WTC11 (cell line): Measurements from ENCODE around the gene RETREG1. TPM values are rescaled to one million over a fixed set of nuclear protein-coding genes. Genes with fewer than 3 reads are reported as not detected.

Experiments
- ATAC-seq: fragments of 200-7000 bp; cut with Tn5 transposase; 2 replicates; pipeline ENCODE4 v1.10.0; 2021; ENCODE audit warnings: mild to moderate bottlenecking, moderate library complexity
- CTCF ChIA-PET: fragments of 300-600 bp; sonication (Branson Sonifier 250); formaldehyde crosslinking; loops from one replicate; lab custom pipeline; 2021; ENCODE audit warnings: antibody characterized with exemption; lab: Charles Lee
- POLR2A ChIA-PET: fragments of 350-600 bp; sonication (Branson Sonifier 250); formaldehyde crosslinking; loops from one replicate; lab custom pipeline; 2021; ENCODE audit warnings: antibody characterized with exemption; lab: Charles Lee
- DNase-seq: peaks from one replicate; pipeline ENCODE4 v3.0.0; 2021; ENCODE audit warnings: low spot score
- H3K27ac Mint-ChIP-seq: 2 replicates; pipeline ENCODE4 v1.8.0; 2021; ENCODE audit warnings: mixed read lengths
- H3K27me3 Mint-ChIP-seq: 2 replicates; pipeline ENCODE4 v1.8.0; 2021; ENCODE audit warnings: low read depth, mild to moderate bottlenecking, moderate library complexity, mixed read lengths
- H3K36me3 Mint-ChIP-seq: 2 replicates; pipeline ENCODE4 v1.8.0; 2021; ENCODE audit warnings: mixed read lengths
- H3K4me1 Mint-ChIP-seq: 2 replicates; pipeline ENCODE4 v1.8.0; 2022; ENCODE audit warnings: mixed read lengths
- H3K4me3 Mint-ChIP-seq: 2 replicates; pipeline ENCODE4 v1.8.0; 2021; ENCODE audit warnings: mild to moderate bottlenecking, moderate library complexity, mixed read lengths
- H3K9me3 Mint-ChIP-seq: 2 replicates; pipeline ENCODE4 v1.8.0; 2021; ENCODE audit warnings: mixed read lengths
- AFF4 ChIP-seq: sonication (generic); formaldehyde crosslinking; IDR thresholded peaks from 2 replicates; pipeline ENCODE4 v1.8.1; 2023; ENCODE audit warnings: mild to moderate bottlenecking, missing genetic modification reagents, borderline replicate concordance
- AR ChIP-seq: fragments of 250-450 bp; sonication (Bioruptor Pico); IDR thresholded peaks from 2 replicates; pipeline ENCODE4 v1.9.0; 2021; ENCODE audit warnings: mild to moderate bottlenecking
- ATF6 ChIP-seq: sonication (generic); formaldehyde crosslinking; IDR thresholded peaks from 2 replicates; pipeline ENCODE4 v1.8.1; 2023; ENCODE audit warnings: mild to moderate bottlenecking, missing genetic modification reagents
- ELF4 ChIP-seq: sonication (generic); formaldehyde crosslinking; IDR thresholded peaks from 2 replicates; pipeline ENCODE4 v1.8.1; 2022; ENCODE audit warnings: low read depth, mild to moderate bottlenecking, moderate library complexity, missing genetic modification reagents
- EMX1 ChIP-seq: fragments of 250-450 bp; sonication (Bioruptor Pico); IDR thresholded peaks from 2 replicates; pipeline ENCODE4 v1.8.0; 2021; ENCODE audit warnings: mild to moderate bottlenecking
- FOXP4 ChIP-seq: sonication (generic); formaldehyde crosslinking; IDR thresholded peaks from 2 replicates; pipeline ENCODE4 v1.8.0; 2022; ENCODE audit warnings: mild to moderate bottlenecking, missing genetic modification reagents
- GTF2I ChIP-seq: fragments of 250-450 bp; sonication (Bioruptor Pico); conservative IDR thresholded peaks from 2 replicates; pipeline ENCODE4 v1.4.0; 2021; ENCODE audit warnings: mild to moderate bottlenecking
- HMGA2 ChIP-seq: fragments of 250-450 bp; sonication (Bioruptor Pico); IDR thresholded peaks from 2 replicates; pipeline ENCODE4 v1.4.0; 2021; ENCODE audit warnings: mild to moderate bottlenecking, moderate library complexity
- JUN ChIP-seq: sonication (generic); formaldehyde crosslinking; IDR thresholded peaks from 2 replicates; pipeline ENCODE4 v1.8.0; 2023; ENCODE audit warnings: mild to moderate bottlenecking, missing genetic modification reagents
- KAT7 ChIP-seq: sonication (generic); formaldehyde crosslinking; IDR thresholded peaks from 2 replicates; pipeline ENCODE4 v1.8.1; 2023; ENCODE audit warnings: missing genetic modification reagents, mild to moderate bottlenecking, borderline replicate concordance
- MXD4 ChIP-seq: fragments of 250-450 bp; sonication (Bioruptor Pico); IDR thresholded peaks from 2 replicates; pipeline ENCODE4 v1.8.0; 2021; ENCODE audit warnings: mild to moderate bottlenecking, moderate library complexity, borderline replicate concordance
- NR1H2 ChIP-seq: sonication (generic); formaldehyde crosslinking; IDR thresholded peaks from 2 replicates; pipeline ENCODE4 v1.9.0; 2021; ENCODE audit warnings: mild to moderate bottlenecking, moderate library complexity, missing genetic modification reagents
- OVOL2 ChIP-seq: fragments of 250-450 bp; sonication (Bioruptor Pico); IDR thresholded peaks from 2 replicates; pipeline ENCODE4 v1.9.0; 2021; ENCODE audit warnings: mild to moderate bottlenecking, borderline replicate concordance
- PREB ChIP-seq: sonication (generic); formaldehyde crosslinking; IDR thresholded peaks from 2 replicates; pipeline ENCODE4 v1.8.1; 2022; ENCODE audit warnings: mild to moderate bottlenecking, missing genetic modification reagents, moderate library complexity, borderline replicate concordance
- RELA ChIP-seq: sonication (generic); formaldehyde crosslinking; IDR thresholded peaks from 2 replicates; pipeline ENCODE4 v1.8.1; 2022; ENCODE audit warnings: missing genetic modification reagents, mild to moderate bottlenecking, borderline replicate concordance
- SP1 ChIP-seq: sonication (generic); formaldehyde crosslinking; conservative IDR thresholded peaks from 2 replicates; pipeline ENCODE4 v1.8.1; 2022; ENCODE audit warnings: missing genetic modification reagents
- TEAD1 ChIP-seq: sonication (generic); formaldehyde crosslinking; IDR thresholded peaks from 2 replicates; pipeline ENCODE4 v1.8.0; 2022; ENCODE audit warnings: mild to moderate bottlenecking, missing genetic modification reagents
- USF2 ChIP-seq: sonication (generic); formaldehyde crosslinking; IDR thresholded peaks from 2 replicates; pipeline ENCODE4 v1.8.1; 2023; ENCODE audit warnings: mild to moderate bottlenecking, missing genetic modification reagents, moderate library complexity
- ZBTB21 ChIP-seq: sonication (generic); formaldehyde crosslinking; IDR thresholded peaks from 2 replicates; pipeline ENCODE4 v1.8.1; 2023; ENCODE audit warnings: mild to moderate bottlenecking, missing genetic modification reagents, borderline replicate concordance
- ZBTB43 ChIP-seq: sonication (generic); formaldehyde crosslinking; IDR thresholded peaks from 2 replicates; pipeline ENCODE4 v1.8.1; 2023; ENCODE audit warnings: mild to moderate bottlenecking, missing genetic modification reagents
- ZNF423 ChIP-seq: fragments of 250-450 bp; sonication (Bioruptor Pico); IDR thresholded peaks from 2 replicates; pipeline ENCODE4 v2.1.2; 2022; ENCODE audit warnings: mild to moderate bottlenecking, moderate library complexity
- total RNA-seq: library from RNA; stranded (reverse); gene quantifications from 3 replicates; pipeline ENCODE4 v1.2.3, GENCODE V29; 2021

Gene RETREG1
- total RNA-seq, 1 experiment from 2014 or later = 2.2 TPM

GRCh38 chr5:16500024-16500423 lies 116.8 kb downstream of the RETREG1 start (continued):
- TF ChIP-seq AFF4 (CRISPR knock-in tag) (no peak), PREB (no peak), ZBTB43 (CRISPR knock-in tag) (no peak), GTF2I (CRISPR knock-in tag) (no peak), HMGA2 (no peak), OVOL2 (CRISPR knock-in tag) (no peak), KAT7 (CRISPR knock-in tag) (no peak), RELA (CRISPR knock-in tag) (no peak)

- Mint-ChIP-seq H3K27ac (no peak overlapping the region), H3K36me3 (peaks cover 27% of the 10 kb centered on the region), H3K4me3 (no peak overlapping the region), H3K9me3 (peaks cover 46% of the 10 kb centered on the region), H3K4me1 (no peaks in the 10 kb centered on the region), H3K27me3 (no peaks in the 10 kb centered on the region; the same call in 1 of the 2 replicates)
- no peak for DNase-seq
- TF ChIP-seq TEAD1 = no peak
- no peak for TF ChIP-seq SP1 (CRISPR knock-in tag)
- no peak for TF ChIP-seq JUN
- TF ChIP-seq ZBTB21 = no peak
- POLR2A ChIA-PET = no interaction called here
- CTCF ChIA-PET = no interaction called here
- no peak for ATAC-seq
Measured at GRCh38 chr5:16497546-16497945, 119.3 kb downstream of the RETREG1 start.

- ChIA-PET CTCF (no interaction called here), POLR2A (no interaction called here)
- H3K27ac Mint-ChIP-seq = no peak overlapping the region
- no peaks in the 10 kb centered on the region for H3K4me1 Mint-ChIP-seq
- H3K36me3 Mint-ChIP-seq = peaks cover 27% of the 10 kb centered on the region
- H3K27me3 Mint-ChIP-seq = no peaks in the 10 kb centered on the region; the same call in none of the 2 replicates
- peaks cover 46% of the 10 kb centered on the region for H3K9me3 Mint-ChIP-seq
- no peak overlapping the region for H3K4me3 Mint-ChIP-seq
- no peak for ATAC-seq
- no peak for DNase-seq
- TF ChIP-seq ATF6 (no peak), SP1 (CRISPR knock-in tag) (no peak), AR (CRISPR knock-in tag) (no peak), FOXP4 (CRISPR knock-in tag) (no peak), ZNF423 (CRISPR knock-in tag) (no peak), NR1H2 (CRISPR knock-in tag) (no peak), MXD4 (no peak), EMX1 (CRISPR knock-in tag) (no peak), OVOL2 (CRISPR knock-in tag) (no peak), ELF4 (no peak), USF2 (CRISPR knock-in tag) (no peak)
Measured at GRCh38 chr5:16493261-16493660, 123.5 kb downstream of the RETREG1 start.
